Measurements from ENCODE around the gene ISYNA1.

DNA sequence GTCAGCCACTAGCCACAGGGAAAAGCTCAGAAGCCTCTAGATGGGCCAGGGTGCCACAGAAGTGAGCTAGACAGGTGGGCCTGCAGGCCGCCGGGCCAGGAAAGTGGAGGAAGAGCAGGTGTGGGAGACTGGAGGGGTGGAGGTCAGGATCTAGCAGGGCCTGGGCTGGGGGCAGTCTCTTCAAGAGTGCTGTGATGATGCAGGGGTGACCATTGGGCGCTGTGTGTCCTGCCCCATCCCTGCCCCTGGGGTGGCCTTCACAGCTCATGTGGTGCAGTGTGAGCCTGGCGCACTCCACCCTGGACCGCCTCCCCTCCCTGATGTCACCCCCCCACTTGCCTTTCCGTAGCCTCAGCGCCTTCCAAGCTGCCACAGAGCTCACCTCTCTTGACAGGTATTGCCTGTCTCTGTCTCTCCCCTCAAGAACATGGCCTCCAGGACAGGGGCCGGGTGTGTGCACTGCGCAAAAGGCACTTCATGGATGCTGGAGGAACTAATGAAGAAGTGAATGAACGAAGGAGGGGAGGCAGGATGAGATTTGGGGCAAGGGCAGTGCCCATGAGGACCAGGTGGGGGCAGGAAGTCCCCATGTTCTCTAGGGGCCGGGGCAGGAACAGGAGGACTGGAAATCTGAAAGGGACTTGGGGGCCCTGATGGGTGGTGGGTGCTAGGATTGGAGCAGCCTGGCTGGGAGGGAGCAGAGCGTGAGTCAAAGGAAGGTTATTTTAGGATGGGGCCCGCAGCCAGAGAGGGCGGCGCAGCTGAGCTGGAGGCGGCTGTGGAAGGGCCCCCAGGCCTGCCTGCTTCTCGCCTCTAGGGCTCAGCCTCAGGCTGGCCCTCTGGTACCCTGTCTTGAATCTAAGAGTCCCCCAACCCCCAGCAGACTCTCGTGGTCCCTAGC, 12.2 kb downstream of the ISYNA1 start:
- TF ChIP-seq, protein P1, sequence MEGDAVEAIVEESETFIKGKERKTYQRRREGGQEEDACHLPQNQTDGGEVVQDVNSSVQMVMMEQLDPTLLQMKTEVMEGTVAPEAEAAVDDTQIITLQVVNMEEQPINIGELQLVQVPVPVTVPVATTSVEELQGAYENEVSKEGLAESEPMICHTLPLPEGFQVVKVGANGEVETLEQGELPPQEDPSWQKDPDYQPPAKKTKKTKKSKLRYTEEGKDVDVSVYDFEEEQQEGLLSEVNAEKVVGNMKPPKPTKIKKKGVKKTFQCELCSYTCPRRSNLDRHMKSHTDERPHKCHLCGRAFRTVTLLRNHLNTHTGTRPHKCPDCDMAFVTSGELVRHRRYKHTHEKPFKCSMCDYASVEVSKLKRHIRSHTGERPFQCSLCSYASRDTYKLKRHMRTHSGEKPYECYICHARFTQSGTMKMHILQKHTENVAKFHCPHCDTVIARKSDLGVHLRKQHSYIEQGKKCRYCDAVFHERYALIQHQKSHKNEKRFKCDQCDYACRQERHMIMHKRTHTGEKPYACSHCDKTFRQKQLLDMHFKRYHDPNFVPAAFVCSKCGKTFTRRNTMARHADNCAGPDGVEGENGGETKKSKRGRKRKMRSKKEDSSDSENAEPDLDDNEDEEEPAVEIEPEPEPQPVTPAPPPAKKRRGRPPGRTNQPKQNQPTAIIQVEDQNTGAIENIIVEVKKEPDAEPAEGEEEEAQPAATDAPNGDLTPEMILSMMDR (conservative IDR thresholded peaks at IDR 0.05; ENCODE audit: low read depth in 2 of 2): peak; percentile 9 to 24; a peak in 1 of 4 replicates
- TF ChIP-seq, protein P2, sequence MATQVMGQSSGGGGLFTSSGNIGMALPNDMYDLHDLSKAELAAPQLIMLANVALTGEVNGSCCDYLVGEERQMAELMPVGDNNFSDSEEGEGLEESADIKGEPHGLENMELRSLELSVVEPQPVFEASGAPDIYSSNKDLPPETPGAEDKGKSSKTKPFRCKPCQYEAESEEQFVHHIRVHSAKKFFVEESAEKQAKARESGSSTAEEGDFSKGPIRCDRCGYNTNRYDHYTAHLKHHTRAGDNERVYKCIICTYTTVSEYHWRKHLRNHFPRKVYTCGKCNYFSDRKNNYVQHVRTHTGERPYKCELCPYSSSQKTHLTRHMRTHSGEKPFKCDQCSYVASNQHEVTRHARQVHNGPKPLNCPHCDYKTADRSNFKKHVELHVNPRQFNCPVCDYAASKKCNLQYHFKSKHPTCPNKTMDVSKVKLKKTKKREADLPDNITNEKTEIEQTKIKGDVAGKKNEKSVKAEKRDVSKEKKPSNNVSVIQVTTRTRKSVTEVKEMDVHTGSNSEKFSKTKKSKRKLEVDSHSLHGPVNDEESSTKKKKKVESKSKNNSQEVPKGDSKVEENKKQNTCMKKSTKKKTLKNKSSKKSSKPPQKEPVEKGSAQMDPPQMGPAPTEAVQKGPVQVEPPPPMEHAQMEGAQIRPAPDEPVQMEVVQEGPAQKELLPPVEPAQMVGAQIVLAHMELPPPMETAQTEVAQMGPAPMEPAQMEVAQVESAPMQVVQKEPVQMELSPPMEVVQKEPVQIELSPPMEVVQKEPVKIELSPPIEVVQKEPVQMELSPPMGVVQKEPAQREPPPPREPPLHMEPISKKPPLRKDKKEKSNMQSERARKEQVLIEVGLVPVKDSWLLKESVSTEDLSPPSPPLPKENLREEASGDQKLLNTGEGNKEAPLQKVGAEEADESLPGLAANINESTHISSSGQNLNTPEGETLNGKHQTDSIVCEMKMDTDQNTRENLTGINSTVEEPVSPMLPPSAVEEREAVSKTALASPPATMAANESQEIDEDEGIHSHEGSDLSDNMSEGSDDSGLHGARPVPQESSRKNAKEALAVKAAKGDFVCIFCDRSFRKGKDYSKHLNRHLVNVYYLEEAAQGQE (IDR thresholded peaks at IDR 0.05; ENCODE audit: unreplicated experiment): no peak
- no peak for TF ChIP-seq EZH2phosphoT487 (IDR thresholded peaks at IDR 0.05; ENCODE audit: unreplicated experiment)
- TF ChIP-seq CREB1 (CRISPR knock-in tag; IDR thresholded peaks at IDR 0.05; ENCODE audit: low read depth): no peak
- TF ChIP-seq EZH2 (IDR thresholded peaks at IDR 0.05; ENCODE audit: low read depth, unreplicated experiment): no peak
- no peak for TF ChIP-seq POLR2AphosphoS5 (IDR thresholded peaks at IDR 0.05; ENCODE audit: low read depth)
- TF ChIP-seq JUNB (IDR thresholded peaks at IDR 0.05; ENCODE audit: unreplicated experiment): no peak
- no peak for TF ChIP-seq ZNF114 (CRISPR knock-in tag; IDR thresholded peaks at IDR 0.05)
- TF ChIP-seq STAT1 (IDR thresholded peaks at IDR 0.05; ENCODE audit: unreplicated experiment): no peak
- no peak for TF ChIP-seq NANOG (IDR thresholded peaks at IDR 0.05; ENCODE audit: borderline replicate concordance)
- no peak for TF ChIP-seq ZNF331 (CRISPR knock-in tag; IDR thresholded peaks at IDR 0.05; ENCODE audit: low read depth)
- TF ChIP-seq, protein P3, sequence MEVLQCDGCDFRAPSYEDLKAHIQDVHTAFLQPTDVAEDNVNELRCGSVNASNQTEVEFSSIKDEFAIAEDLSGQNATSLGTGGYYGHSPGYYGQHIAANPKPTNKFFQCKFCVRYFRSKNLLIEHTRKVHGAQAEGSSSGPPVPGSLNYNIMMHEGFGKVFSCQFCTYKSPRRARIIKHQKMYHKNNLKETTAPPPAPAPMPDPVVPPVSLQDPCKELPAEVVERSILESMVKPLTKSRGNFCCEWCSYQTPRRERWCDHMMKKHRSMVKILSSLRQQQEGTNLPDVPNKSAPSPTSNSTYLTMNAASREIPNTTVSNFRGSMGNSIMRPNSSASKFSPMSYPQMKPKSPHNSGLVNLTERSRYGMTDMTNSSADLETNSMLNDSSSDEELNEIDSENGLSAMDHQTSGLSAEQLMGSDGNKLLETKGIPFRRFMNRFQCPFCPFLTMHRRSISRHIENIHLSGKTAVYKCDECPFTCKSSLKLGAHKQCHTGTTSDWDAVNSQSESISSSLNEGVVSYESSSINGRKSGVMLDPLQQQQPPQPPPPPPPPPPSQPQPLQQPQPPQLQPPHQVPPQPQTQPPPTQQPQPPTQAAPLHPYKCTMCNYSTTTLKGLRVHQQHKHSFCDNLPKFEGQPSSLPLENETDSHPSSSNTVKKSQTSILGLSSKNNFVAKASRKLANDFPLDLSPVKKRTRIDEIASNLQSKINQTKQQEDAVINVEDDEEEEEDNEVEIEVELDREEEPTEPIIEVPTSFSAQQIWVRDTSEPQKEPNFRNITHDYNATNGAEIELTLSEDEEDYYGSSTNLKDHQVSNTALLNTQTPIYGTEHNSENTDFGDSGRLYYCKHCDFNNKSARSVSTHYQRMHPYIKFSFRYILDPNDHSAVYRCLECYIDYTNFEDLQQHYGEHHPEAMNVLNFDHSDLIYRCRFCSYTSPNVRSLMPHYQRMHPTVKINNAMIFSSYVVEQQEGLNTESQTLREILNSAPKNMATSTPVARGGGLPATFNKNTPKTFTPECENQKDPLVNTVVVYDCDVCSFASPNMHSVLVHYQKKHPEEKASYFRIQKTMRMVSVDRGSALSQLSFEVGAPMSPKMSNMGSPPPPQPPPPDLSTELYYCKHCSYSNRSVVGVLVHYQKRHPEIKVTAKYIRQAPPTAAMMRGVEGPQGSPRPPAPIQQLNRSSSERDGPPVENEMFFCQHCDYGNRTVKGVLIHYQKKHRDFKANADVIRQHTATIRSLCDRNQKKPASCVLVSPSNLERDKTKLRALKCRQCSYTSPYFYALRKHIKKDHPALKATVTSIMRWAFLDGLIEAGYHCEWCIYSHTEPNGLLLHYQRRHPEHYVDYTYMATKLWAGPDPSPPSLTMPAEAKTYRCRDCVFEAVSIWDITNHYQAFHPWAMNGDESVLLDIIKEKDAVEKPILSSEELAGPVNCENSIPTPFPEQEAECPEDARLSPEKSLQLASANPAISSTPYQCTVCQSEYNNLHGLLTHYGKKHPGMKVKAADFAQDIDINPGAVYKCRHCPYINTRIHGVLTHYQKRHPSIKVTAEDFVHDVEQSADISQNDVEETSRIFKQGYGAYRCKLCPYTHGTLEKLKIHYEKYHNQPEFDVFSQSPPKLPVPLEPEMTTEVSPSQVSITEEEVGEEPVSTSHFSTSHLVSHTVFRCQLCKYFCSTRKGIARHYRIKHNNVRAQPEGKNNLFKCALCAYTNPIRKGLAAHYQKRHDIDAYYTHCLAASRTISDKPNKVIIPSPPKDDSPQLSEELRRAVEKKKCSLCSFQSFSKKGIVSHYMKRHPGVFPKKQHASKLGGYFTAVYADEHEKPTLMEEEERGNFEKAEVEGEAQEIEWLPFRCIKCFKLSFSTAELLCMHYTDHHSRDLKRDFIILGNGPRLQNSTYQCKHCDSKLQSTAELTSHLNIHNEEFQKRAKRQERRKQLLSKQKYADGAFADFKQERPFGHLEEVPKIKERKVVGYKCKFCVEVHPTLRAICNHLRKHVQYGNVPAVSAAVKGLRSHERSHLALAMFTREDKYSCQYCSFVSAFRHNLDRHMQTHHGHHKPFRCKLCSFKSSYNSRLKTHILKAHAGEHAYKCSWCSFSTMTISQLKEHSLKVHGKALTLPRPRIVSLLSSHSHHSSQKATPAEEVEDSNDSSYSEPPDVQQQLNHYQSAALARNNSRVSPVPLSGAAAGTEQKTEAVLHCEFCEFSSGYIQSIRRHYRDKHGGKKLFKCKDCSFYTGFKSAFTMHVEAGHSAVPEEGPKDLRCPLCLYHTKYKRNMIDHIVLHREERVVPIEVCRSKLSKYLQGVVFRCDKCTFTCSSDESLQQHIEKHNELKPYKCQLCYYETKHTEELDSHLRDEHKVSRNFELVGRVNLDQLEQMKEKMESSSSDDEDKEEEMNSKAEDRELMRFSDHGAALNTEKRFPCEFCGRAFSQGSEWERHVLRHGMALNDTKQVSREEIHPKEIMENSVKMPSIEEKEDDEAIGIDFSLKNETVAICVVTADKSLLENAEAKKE (CRISPR knock-in tag; IDR thresholded peaks at IDR 0.05): no peak
- TF ChIP-seq, protein P4, sequence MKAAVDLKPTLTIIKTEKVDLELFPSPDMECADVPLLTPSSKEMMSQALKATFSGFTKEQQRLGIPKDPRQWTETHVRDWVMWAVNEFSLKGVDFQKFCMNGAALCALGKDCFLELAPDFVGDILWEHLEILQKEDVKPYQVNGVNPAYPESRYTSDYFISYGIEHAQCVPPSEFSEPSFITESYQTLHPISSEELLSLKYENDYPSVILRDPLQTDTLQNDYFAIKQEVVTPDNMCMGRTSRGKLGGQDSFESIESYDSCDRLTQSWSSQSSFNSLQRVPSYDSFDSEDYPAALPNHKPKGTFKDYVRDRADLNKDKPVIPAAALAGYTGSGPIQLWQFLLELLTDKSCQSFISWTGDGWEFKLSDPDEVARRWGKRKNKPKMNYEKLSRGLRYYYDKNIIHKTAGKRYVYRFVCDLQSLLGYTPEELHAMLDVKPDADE (IDR thresholded peaks at IDR 0.05): no peak
